Caco-2 (cell line): ENCODE data around the gene ANXA8. TPM values are rescaled to one million over a fixed set of nuclear protein-coding genes. Genes with fewer than 3 reads are reported as not detected.
"Not testable (repeated sequence)": the region's sequence is repeated elsewhere in the genome, so short reads cannot be mapped to it uniquely, and the experiment has no call there.

Experiments
- BruUV-seq: library from RNA; stranded (reverse); fragments of 400-500 nt; replicated peaks from 2 replicates; lab custom pipeline; 2021; lab: Mats Ljungman, UMichigan
- CTCF ChIA-PET: fragments of 300-600 bp; sonication (Branson Sonifier 250); formaldehyde crosslinking; loops from one replicate; lab custom pipeline; 2022; ENCODE audit warnings: antibody characterized with exemption; lab: Charles Lee
- POLR2A ChIA-PET: fragments of 300-600 bp; sonication (Branson Sonifier 250); formaldehyde crosslinking; loops from one replicate; lab custom pipeline; 2022; ENCODE audit warnings: antibody characterized with exemption; lab: Charles Lee
- DNase-seq, 2 experiments: peaks; one replicate each; pipeline versions ENCODE4 v3.0.0 to v3.0.0-alpha.2; 2020 to 2022
- H3K27me3 ChIP-seq: replicated peaks from 2 replicates; pipeline ENCODE4 v1.6.0; 2011; ENCODE audit warnings: low read length; ENCODE audit not compliant: control insufficient read depth, insufficient read depth
- H3K36me3 ChIP-seq: 2 replicates; pipeline ENCODE4 v1.5.1; 2011; ENCODE audit warnings: low read length; ENCODE audit not compliant: control insufficient read depth, insufficient read depth
- H3K4me1 ChIP-seq: fragments of 250-450 bp; sonication (Bioruptor Pico); 2 replicates; pipeline ENCODE4 v1.5.1; 2020; ENCODE audit warnings: mild to moderate bottlenecking
- H3K4me3 ChIP-seq: 2 replicates; pipeline ENCODE4 v1.5.1; 2011; ENCODE audit warnings: low read depth, mild to moderate bottlenecking, control low read depth, low read length
- H3K9me3 ChIP-seq: fragments of 250-450 bp; sonication (Bioruptor Pico); 2 replicates; pipeline ENCODE4 v1.5.1; 2020; ENCODE audit warnings: mild to moderate bottlenecking, moderate library complexity
- H3K27ac Mint-ChIP-seq: one replicate; pipeline ENCODE4 v1.8.0; 2022; ENCODE audit warnings: mixed read lengths; ENCODE audit not compliant: unreplicated experiment
- H3K27me3 Mint-ChIP-seq: one replicate; pipeline ENCODE4 v1.8.0; 2022; ENCODE audit warnings: mixed read lengths; ENCODE audit not compliant: insufficient read depth, unreplicated experiment
- H3K36me3 Mint-ChIP-seq: one replicate; pipeline ENCODE4 v1.8.0; 2022; ENCODE audit warnings: mild to moderate bottlenecking, mixed read lengths; ENCODE audit not compliant: insufficient read depth, unreplicated experiment
- H3K4me1 Mint-ChIP-seq: one replicate; pipeline ENCODE4 v1.8.0; 2022; ENCODE audit warnings: low read depth, mixed read lengths; ENCODE audit not compliant: unreplicated experiment
- H3K4me3 Mint-ChIP-seq: one replicate; pipeline ENCODE4 v1.8.0; 2022; ENCODE audit warnings: mild to moderate bottlenecking, moderate library complexity, mixed read lengths; ENCODE audit not compliant: unreplicated experiment
- H3K9me3 Mint-ChIP-seq: one replicate; pipeline ENCODE4 v1.8.0; 2022; ENCODE audit warnings: mixed read lengths; ENCODE audit not compliant: unreplicated experiment
- CTCF ChIP-seq, 2 experiments: fragments of 200-600 bp in 1 of 2; IDR thresholded peaks; 1 replicate in 1 of 2; 2 replicates in 1 of 2; pipeline versions ENCODE4 v1.5.1 to v1.8.0; 2011 to 2022; ENCODE audit warnings: antibody characterized with exemption in 1 of 2, control low read depth in 1 of 2, inconsistent platforms in 1 of 2, low read depth in 1 of 2, low read length in 1 of 2, mild to moderate bottlenecking in 1 of 2, moderate library complexity in 1 of 2; ENCODE audit not compliant: insufficient read depth in 1 of 2, severe bottlenecking in 1 of 2, unreplicated experiment in 1 of 2
- intact Hi-C: fragments of 100-400 bp; cut with micrococcal nuclease; formaldehyde crosslinking; loops from one replicate; pipeline ENCODE4 v1.10.0; 2022; ENCODE audit not compliant: unreplicated experiment
- total RNA-seq: library from RNA; stranded (reverse); gene quantifications from 2 replicates; pipeline ENCODE4 v1.2.3, GENCODE V29; 2022

Gene ANXA8
- total RNA-seq, 1 experiment from 2014 or later = 20.9 TPM

- H3K27me3 Mint-ChIP-seq = no peaks in the 10 kb centered on the region
- Histone ChIP-seq H3K36me3 (no peaks in the 10 kb centered on the region), H3K9me3 (no peaks in the 10 kb centered on the region), H3K4me1 (peaks cover 40% of the 10 kb centered on the region), H3K4me3 (no peak overlapping the region), H3K27me3 (no peaks in the 10 kb centered on the region)
- no peak overlapping the region for H3K4me3 Mint-ChIP-seq
- TF ChIP-seq CTCF (IDR thresholded peaks at IDR 0.05; ENCODE audit: insufficient read depth in 1 of 2, low read depth in 1 of 2, low read length in 1 of 2, severe bottlenecking in 1 of 2, unreplicated experiment in 1 of 2) = no peak
- no TSS peak for BruUV-seq
- H3K4me1 Mint-ChIP-seq = peaks cover 30% of the 10 kb centered on the region
- no peak for DNase-seq
- intact Hi-C loops = no loop called here
- peaks cover 9% of the 10 kb centered on the region for H3K36me3 Mint-ChIP-seq
- ChIA-PET CTCF (interaction anchor here (1.3 kb wide), 1 partner anchor 54 kb away, joined by 3 read pairs; no protein-coding TSS in a partner anchor), POLR2A (no interaction called here)
- H3K9me3 Mint-ChIP-seq = no peaks in the 10 kb centered on the region
- H3K27ac Mint-ChIP-seq = peak overlapping the region; percentile 8
Measured at GRCh38 chr10:47456794-47457527, 27.0 kb downstream of the ANXA8 start.

GRCh38 chr10:47456079-47456785 lies 27.7 kb downstream of the ANXA8 start:
- peaks cover 5% of the 10 kb centered on the region for H3K36me3 Mint-ChIP-seq
- no peaks in the 10 kb centered on the region for H3K9me3 Mint-ChIP-seq
- Histone ChIP-seq H3K4me1 (peaks cover 40% of the 10 kb centered on the region), H3K4me3 (no peak overlapping the region), H3K27me3 (no peaks in the 10 kb centered on the region), H3K9me3 (no peaks in the 10 kb centered on the region), H3K36me3 (no peaks in the 10 kb centered on the region)
- H3K27ac Mint-ChIP-seq = peak overlapping the region; percentile 8
- no TSS peak for BruUV-seq
- peak in 1 of 2 experiments; percentile 39 for DNase-seq
- ChIA-PET POLR2A (no interaction called here), CTCF (interaction anchor here (0.5 to 1.3 kb wide), 2 partner anchors 53 to 1236 kb away, joined by 3 to 5 read pairs; no protein-coding TSS in a partner anchor)
- no peak for TF ChIP-seq CTCF (IDR thresholded peaks at IDR 0.05; ENCODE audit: insufficient read depth in 1 of 2, low read depth in 1 of 2, low read length in 1 of 2, severe bottlenecking in 1 of 2, unreplicated experiment in 1 of 2)
- H3K4me1 Mint-ChIP-seq = peaks cover 30% of the 10 kb centered on the region
- intact Hi-C loops = no loop called here
- no peaks in the 10 kb centered on the region for H3K27me3 Mint-ChIP-seq
- H3K4me3 Mint-ChIP-seq = no peak overlapping the region

- H3K27me3 ChIP-seq, DNase-seq, H3K36me3 Mint-ChIP-seq, H3K27ac Mint-ChIP-seq, BruUV-seq, H3K4me3 ChIP-seq, H3K9me3 ChIP-seq, H3K27me3 Mint-ChIP-seq, H3K4me3 Mint-ChIP-seq, H3K9me3 Mint-ChIP-seq, intact Hi-C loops, POLR2A ChIA-PET, H3K36me3 ChIP-seq: not testable (repeated sequence)
- peaks cover 40% of the 10 kb centered on the region for H3K4me1 ChIP-seq
- CTCF ChIA-PET = interaction anchor here (0.5 to 1.3 kb wide), 2 partner anchors 52 to 1235 kb away, joined by 3 to 5 read pairs; no protein-coding TSS in a partner anchor
- H3K4me1 Mint-ChIP-seq = peaks cover 30% of the 10 kb centered on the region
Measured at GRCh38 chr10:47455350-47456078, 28.4 kb downstream of the ANXA8 start.
